Neural cell (in vitro differentiated cells): Measurements from ENCODE around the gene ZNF346. TPM values are rescaled to one million over a fixed set of nuclear protein-coding genes. Genes with fewer than 3 reads are reported as not detected.
"Not testable (repeated sequence)": the region's sequence is repeated elsewhere in the genome, so short reads cannot be mapped to it uniquely, and the experiment has no call there.

Experiments used
- H2AFZ ChIP-seq: fragments of 200-600, 300-800 bp; sonication (generic), shearing (Covaris generic); 2 replicates; pipeline ENCODE4 v1.6.0; 2014; ENCODE audit warnings: low read depth, mild to moderate bottlenecking, antibody characterized with exemption, low read length, moderate library complexity
- H3F3A ChIP-seq: fragments of 200-600 bp; shearing (Covaris generic); 2 replicates; pipeline ENCODE4 v1.6.1; 2016; ENCODE audit warnings: mild to moderate bottlenecking, moderate library complexity, mixed read lengths, antibody characterized with exemption, low read length; ENCODE audit not compliant: insufficient read depth, poor library complexity, severe bottlenecking
- H3K27ac ChIP-seq: fragments of 200-600, 300-800 bp; sonication (generic), shearing (Covaris generic); 2 replicates; pipeline ENCODE4 v1.5.1; 2014; ENCODE audit warnings: mild to moderate bottlenecking, low read length, moderate library complexity
- H3K27me3 ChIP-seq: fragments of 300-800, 200-600 bp; sonication (generic), shearing (Covaris generic); 2 replicates; pipeline ENCODE4 v1.6.0; 2014; ENCODE audit warnings: mild to moderate bottlenecking, low read depth, low read length, moderate library complexity; ENCODE audit not compliant: insufficient read depth
- H3K36me3 ChIP-seq: fragments of 300-800, 200-600 bp; sonication (generic), shearing (Covaris generic); 2 replicates; pipeline ENCODE4 v1.5.1; 2014; ENCODE audit warnings: mild to moderate bottlenecking, antibody characterized with exemption, low read length, moderate library complexity; ENCODE audit not compliant: insufficient read depth
- H3K4me2 ChIP-seq: fragments of 300-800, 200-600 bp; sonication (generic), shearing (Covaris generic); 2 replicates; pipeline ENCODE4 v1.6.0; 2014; ENCODE audit warnings: mild to moderate bottlenecking, low read length
- H3K4me3 ChIP-seq: fragments of 300-800, 200-600 bp; sonication (generic), shearing (Covaris generic); 2 replicates; pipeline ENCODE4 v1.5.1; 2014; ENCODE audit warnings: mild to moderate bottlenecking, low read length, moderate library complexity
- H3K79me2 ChIP-seq: fragments of 200-600 bp; shearing (Covaris generic); replicated peaks from 2 replicates; pipeline ENCODE4 v1.6.0; 2014; ENCODE audit warnings: mild to moderate bottlenecking, low read length, moderate library complexity; ENCODE audit not compliant: insufficient read depth
- H3K9ac ChIP-seq: fragments of 300-800, 200-600 bp; sonication (generic), shearing (Covaris generic); 2 replicates; pipeline ENCODE4 v1.6.1; 2016; ENCODE audit warnings: mild to moderate bottlenecking, low read length, mixed read lengths
- H3K9me2 ChIP-seq: fragments of 200-600 bp; shearing (Covaris generic); 2 replicates; pipeline ENCODE4 v1.6.1; 2016; ENCODE audit warnings: mild to moderate bottlenecking, low read length, mixed read lengths; ENCODE audit not compliant: insufficient read depth
- H3K9me3 ChIP-seq: fragments of 200-600, 300-800 bp; sonication (generic), shearing (Covaris generic); 2 replicates; pipeline ENCODE4 v1.6.1; 2016; ENCODE audit warnings: mild to moderate bottlenecking, mixed run types, low read length, moderate library complexity, mixed read lengths
- H4K20me1 ChIP-seq: fragments of 200-600 bp; shearing (Covaris generic); 2 replicates; pipeline ENCODE4 v1.6.1; 2016; ENCODE audit warnings: mild to moderate bottlenecking, mixed run types; ENCODE audit not compliant: insufficient read depth
- CTCF ChIP-seq: fragments of 450-650 bp; IDR thresholded peaks from 2 replicates; pipeline ENCODE4 v1.5.1; 2014; ENCODE audit warnings: antibody characterized with exemption, mild to moderate bottlenecking, moderate library complexity; ENCODE audit not compliant: poor library complexity, severe bottlenecking
- EP300 ChIP-seq: fragments of 450-650 bp; conservative IDR thresholded peaks from 2 replicates; pipeline ENCODE4 v1.6.1; 2014; ENCODE audit warnings: antibody characterized with exemption, mild to moderate bottlenecking, moderate library complexity; ENCODE audit not compliant: poor library complexity, severe bottlenecking
- EZH2 ChIP-seq: fragments of 200-600, 300-800 bp; shearing (Covaris generic), sonication (generic); IDR thresholded peaks from 2 replicates; pipeline ENCODE4 v1.6.1; 2014; ENCODE audit warnings: antibody characterized with exemption, low read length, borderline replicate concordance, mild to moderate bottlenecking; ENCODE audit not compliant: insufficient read depth, poor library complexity, severe bottlenecking
- MXI1 ChIP-seq: fragments of 450-650 bp; conservative IDR thresholded peaks from 2 replicates; pipeline ENCODE4 v1.6.1; 2014; ENCODE audit warnings: antibody characterized with exemption, mild to moderate bottlenecking; ENCODE audit not compliant: poor library complexity, severe bottlenecking
- POLR2AphosphoS5 ChIP-seq: IDR thresholded peaks from 2 replicates; pipeline ENCODE4 v1.6.1; 2012
- RAD21 ChIP-seq: fragments of 450-650 bp; conservative IDR thresholded peaks from 2 replicates; pipeline ENCODE4 v1.6.1; 2014; ENCODE audit warnings: antibody characterized with exemption, mild to moderate bottlenecking, moderate library complexity
- SMC3 ChIP-seq: fragments of 450-650 bp; conservative IDR thresholded peaks from 2 replicates; pipeline ENCODE4 v1.6.1; 2014; ENCODE audit warnings: antibody characterized with exemption, mild to moderate bottlenecking, moderate library complexity; ENCODE audit not compliant: poor library complexity
- TAF1 ChIP-seq: IDR thresholded peaks from 2 replicates; pipeline ENCODE4 v1.6.1; 2012; ENCODE audit warnings: low read depth
- polyA plus RNA-seq: library from polyadenylated mRNA; depleted of rRNA; stranded (reverse); fragments of >200 nt; gene quantifications from 2 replicates; pipeline ENCODE4 v1.2.3, GENCODE V29; 2014
- TF ChIP-seq, protein P1 (sequence below): IDR thresholded peaks from 2 replicates; pipeline ENCODE4 v1.6.1; 2012; ENCODE audit warnings: borderline replicate concordance

The ZNF346 gene
- polyA plus RNA-seq, 1 donor from 2014 or later: 40.1 TPM

DNA sequence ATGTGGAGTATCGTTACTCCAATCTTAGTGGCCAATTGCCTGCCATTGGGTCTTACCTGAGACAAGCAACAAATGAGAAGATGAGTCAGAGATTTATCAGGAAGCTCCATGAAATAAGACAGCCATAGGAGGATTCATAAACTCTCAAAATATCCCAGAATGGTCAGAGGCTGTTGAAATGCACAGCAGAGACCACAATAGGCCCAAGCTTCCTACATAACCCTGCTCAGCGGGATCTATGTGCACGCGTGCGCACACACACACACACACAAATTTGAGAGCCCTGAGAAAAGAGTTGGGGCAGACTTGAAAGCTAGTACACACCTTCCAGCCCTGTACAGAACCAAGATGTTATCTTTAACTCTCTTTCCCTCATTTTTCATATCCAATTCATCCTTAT lies 25.7 kb upstream of the ZNF346 start:
- no peaks in the 10 kb centered on the region for H3K36me3 ChIP-seq
- H4K20me1 ChIP-seq: no peaks in the 10 kb centered on the region
- no peaks in the 10 kb centered on the region for H3K9me3 ChIP-seq
- no peak overlapping the region for H2AFZ ChIP-seq
- no peaks in the 10 kb centered on the region for H3K9me2 ChIP-seq
- no peaks in the 10 kb centered on the region for H3F3A ChIP-seq
- peaks cover 72% of the 10 kb centered on the region for H3K79me2 ChIP-seq
- H3K27me3 ChIP-seq: no peaks in the 10 kb centered on the region
- no peak overlapping the region for H3K4me3 ChIP-seq
- no peak overlapping the region for H3K27ac ChIP-seq
- TF ChIP-seq MXI1: no peak
- TF ChIP-seq, protein P1, sequence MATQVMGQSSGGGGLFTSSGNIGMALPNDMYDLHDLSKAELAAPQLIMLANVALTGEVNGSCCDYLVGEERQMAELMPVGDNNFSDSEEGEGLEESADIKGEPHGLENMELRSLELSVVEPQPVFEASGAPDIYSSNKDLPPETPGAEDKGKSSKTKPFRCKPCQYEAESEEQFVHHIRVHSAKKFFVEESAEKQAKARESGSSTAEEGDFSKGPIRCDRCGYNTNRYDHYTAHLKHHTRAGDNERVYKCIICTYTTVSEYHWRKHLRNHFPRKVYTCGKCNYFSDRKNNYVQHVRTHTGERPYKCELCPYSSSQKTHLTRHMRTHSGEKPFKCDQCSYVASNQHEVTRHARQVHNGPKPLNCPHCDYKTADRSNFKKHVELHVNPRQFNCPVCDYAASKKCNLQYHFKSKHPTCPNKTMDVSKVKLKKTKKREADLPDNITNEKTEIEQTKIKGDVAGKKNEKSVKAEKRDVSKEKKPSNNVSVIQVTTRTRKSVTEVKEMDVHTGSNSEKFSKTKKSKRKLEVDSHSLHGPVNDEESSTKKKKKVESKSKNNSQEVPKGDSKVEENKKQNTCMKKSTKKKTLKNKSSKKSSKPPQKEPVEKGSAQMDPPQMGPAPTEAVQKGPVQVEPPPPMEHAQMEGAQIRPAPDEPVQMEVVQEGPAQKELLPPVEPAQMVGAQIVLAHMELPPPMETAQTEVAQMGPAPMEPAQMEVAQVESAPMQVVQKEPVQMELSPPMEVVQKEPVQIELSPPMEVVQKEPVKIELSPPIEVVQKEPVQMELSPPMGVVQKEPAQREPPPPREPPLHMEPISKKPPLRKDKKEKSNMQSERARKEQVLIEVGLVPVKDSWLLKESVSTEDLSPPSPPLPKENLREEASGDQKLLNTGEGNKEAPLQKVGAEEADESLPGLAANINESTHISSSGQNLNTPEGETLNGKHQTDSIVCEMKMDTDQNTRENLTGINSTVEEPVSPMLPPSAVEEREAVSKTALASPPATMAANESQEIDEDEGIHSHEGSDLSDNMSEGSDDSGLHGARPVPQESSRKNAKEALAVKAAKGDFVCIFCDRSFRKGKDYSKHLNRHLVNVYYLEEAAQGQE: no peak
- TF ChIP-seq CTCF: no peak
- TF ChIP-seq EP300: no peak
- no peak for TF ChIP-seq SMC3
- TF ChIP-seq POLR2AphosphoS5: no peak
- no peak for TF ChIP-seq EZH2
- no peak for TF ChIP-seq TAF1
- TF ChIP-seq RAD21: no peak
- H3K4me2 ChIP-seq: no peak overlapping the region
- no peak overlapping the region for H3K9ac ChIP-seq

DNA sequence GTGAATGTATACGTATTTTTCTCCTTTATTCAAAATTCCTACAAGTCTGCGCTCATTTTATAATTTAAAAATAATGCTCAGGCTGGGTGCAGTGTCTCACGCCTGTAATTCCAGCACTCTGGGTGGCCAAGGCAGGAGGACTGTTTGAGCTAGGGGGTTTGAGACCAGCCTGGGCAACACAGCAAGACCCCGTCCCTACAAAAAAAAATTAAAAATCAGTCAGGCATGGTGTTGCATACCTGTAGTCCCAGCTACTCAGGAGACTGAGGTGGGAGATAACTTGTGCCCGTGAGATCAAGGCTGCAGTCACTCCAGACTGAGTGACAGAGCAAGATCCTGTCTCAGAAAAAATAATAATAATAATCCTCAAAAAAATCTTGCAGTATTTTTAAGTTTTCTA lies 23.7 kb upstream of the ZNF346 start:
- no peaks in the 10 kb centered on the region for H3K36me3 ChIP-seq
- no peaks in the 10 kb centered on the region for H3F3A ChIP-seq
- no peaks in the 10 kb centered on the region for H3K9me2 ChIP-seq
- H3K27ac ChIP-seq: no peak overlapping the region
- no peak overlapping the region for H2AFZ ChIP-seq
- no peak overlapping the region for H3K4me3 ChIP-seq
- no peak overlapping the region for H3K4me2 ChIP-seq
- peaks cover 73% of the 10 kb centered on the region for H3K79me2 ChIP-seq
- no peak overlapping the region for H3K9ac ChIP-seq
- TF ChIP-seq MXI1: no peak
- TF ChIP-seq, protein P1: no peak
- no peak for TF ChIP-seq TAF1
- TF ChIP-seq SMC3: no peak
- TF ChIP-seq RAD21: no peak
- TF ChIP-seq EZH2: no peak
- TF ChIP-seq POLR2AphosphoS5: no peak
- no peak for TF ChIP-seq EP300
- no peak for TF ChIP-seq CTCF
- H3K27me3 ChIP-seq: no peaks in the 10 kb centered on the region
- H3K9me3 ChIP-seq: no peaks in the 10 kb centered on the region
- H4K20me1 ChIP-seq: no peaks in the 10 kb centered on the region

GRCh38 chr5:176999526-176999925 lies 23.0 kb upstream of the ZNF346 start:
- H3K9ac ChIP-seq, H3F3A ChIP-seq, H3K36me3 ChIP-seq, H3K9me3 ChIP-seq, H3K9me2 ChIP-seq, H2AFZ ChIP-seq, H3K4me2 ChIP-seq, H3K4me3 ChIP-seq, H3K27ac ChIP-seq, H4K20me1 ChIP-seq, H3K27me3 ChIP-seq: not testable (repeated sequence)
- peaks cover 73% of the 10 kb centered on the region for H3K79me2 ChIP-seq
